WTC11 (cell line): ENCODE measurements around the gene RFC1. TPM values are rescaled to one million over a fixed set of nuclear protein-coding genes. Genes with fewer than 3 reads are reported as not detected.

Source experiments
- ATAC-seq: fragments of 200-7000 bp; cut with Tn5 transposase; 2 replicates; pipeline ENCODE4 v1.10.0; 2021; ENCODE audit warnings: mild to moderate bottlenecking, moderate library complexity
- CTCF ChIA-PET: fragments of 300-600 bp; sonication (Branson Sonifier 250); formaldehyde crosslinking; loops from one replicate; lab custom pipeline; 2021; ENCODE audit warnings: antibody characterized with exemption; lab: Charles Lee
- POLR2A ChIA-PET: fragments of 350-600 bp; sonication (Branson Sonifier 250); formaldehyde crosslinking; loops from one replicate; lab custom pipeline; 2021; ENCODE audit warnings: antibody characterized with exemption; lab: Charles Lee
- DNase-seq: peaks from one replicate; pipeline ENCODE4 v3.0.0; 2021; ENCODE audit warnings: low spot score
- H3K27ac Mint-ChIP-seq: 2 replicates; pipeline ENCODE4 v1.8.0; 2021; ENCODE audit warnings: mixed read lengths
- H3K27me3 Mint-ChIP-seq: 2 replicates; pipeline ENCODE4 v1.8.0; 2021; ENCODE audit warnings: low read depth, mild to moderate bottlenecking, moderate library complexity, mixed read lengths
- H3K36me3 Mint-ChIP-seq: 2 replicates; pipeline ENCODE4 v1.8.0; 2021; ENCODE audit warnings: mixed read lengths
- H3K4me1 Mint-ChIP-seq: 2 replicates; pipeline ENCODE4 v1.8.0; 2022; ENCODE audit warnings: mixed read lengths
- H3K4me3 Mint-ChIP-seq: 2 replicates; pipeline ENCODE4 v1.8.0; 2021; ENCODE audit warnings: mild to moderate bottlenecking, moderate library complexity, mixed read lengths
- H3K9me3 Mint-ChIP-seq: 2 replicates; pipeline ENCODE4 v1.8.0; 2021; ENCODE audit warnings: mixed read lengths
- ATF1 ChIP-seq: sonication (generic); formaldehyde crosslinking; IDR thresholded peaks from 2 replicates; pipeline ENCODE4 v1.8.1; 2023; ENCODE audit warnings: mild to moderate bottlenecking, moderate library complexity, missing genetic modification reagents
- CREB1 ChIP-seq: sonication (generic); formaldehyde crosslinking; IDR thresholded peaks from 2 replicates; pipeline ENCODE4 v1.8.0; 2023; ENCODE audit warnings: mild to moderate bottlenecking, missing genetic modification reagents
- CTCF ChIP-seq: fragments of 200-600 bp; IDR thresholded peaks from 2 replicates; pipeline ENCODE4 v1.8.0; 2022; ENCODE audit warnings: antibody characterized with exemption
- EMX1 ChIP-seq: fragments of 250-450 bp; sonication (Bioruptor Pico); IDR thresholded peaks from 2 replicates; pipeline ENCODE4 v1.8.0; 2021; ENCODE audit warnings: mild to moderate bottlenecking
- FOXP1 ChIP-seq: sonication (generic); formaldehyde crosslinking; IDR thresholded peaks from 2 replicates; pipeline ENCODE4 v1.8.0; 2022; ENCODE audit warnings: missing genetic modification reagents, mild to moderate bottlenecking, moderate library complexity, borderline replicate concordance
- IRF2 ChIP-seq: sonication (generic); formaldehyde crosslinking; IDR thresholded peaks from 2 replicates; pipeline ENCODE4 v1.8.0; 2022; ENCODE audit warnings: low read depth, missing genetic modification reagents, borderline replicate concordance
- KAT7 ChIP-seq: sonication (generic); formaldehyde crosslinking; IDR thresholded peaks from 2 replicates; pipeline ENCODE4 v1.8.1; 2023; ENCODE audit warnings: missing genetic modification reagents, mild to moderate bottlenecking, borderline replicate concordance
- RORB ChIP-seq: fragments of 250-450 bp; sonication (Bioruptor Pico); IDR thresholded peaks from 2 replicates; pipeline ENCODE4 v1.9.0; 2021; ENCODE audit warnings: mild to moderate bottlenecking
- SMAD3 ChIP-seq: sonication (generic); formaldehyde crosslinking; IDR thresholded peaks from 2 replicates; pipeline ENCODE4 v1.8.0; 2022; ENCODE audit warnings: missing genetic modification reagents, mild to moderate bottlenecking, borderline replicate concordance
- SP1 ChIP-seq: sonication (generic); formaldehyde crosslinking; conservative IDR thresholded peaks from 2 replicates; pipeline ENCODE4 v1.8.1; 2022; ENCODE audit warnings: missing genetic modification reagents
- ZBTB21 ChIP-seq: sonication (generic); formaldehyde crosslinking; IDR thresholded peaks from 2 replicates; pipeline ENCODE4 v1.8.1; 2023; ENCODE audit warnings: mild to moderate bottlenecking, missing genetic modification reagents, borderline replicate concordance
- ZBTB43 ChIP-seq: sonication (generic); formaldehyde crosslinking; IDR thresholded peaks from 2 replicates; pipeline ENCODE4 v1.8.1; 2023; ENCODE audit warnings: mild to moderate bottlenecking, missing genetic modification reagents
- microRNA-seq: library from miRNA; unstranded; fragments of <30 nt; microRNA quantifications from one replicate; pipeline ENCODE4 v1.2.0, GENCODE V29; 2022; ENCODE audit warnings: borderline number of aligned reads
- total RNA-seq: library from RNA; stranded (reverse); gene quantifications from 3 replicates; pipeline ENCODE4 v1.2.3, GENCODE V29; 2021
- TF ChIP-seq, protein P1 (sequence below): fragments of 250-450 bp; sonication (Bioruptor Pico); conservative IDR thresholded peaks from 2 replicates; pipeline ENCODE4 v1.9.0; 2021; ENCODE audit warnings: mild to moderate bottlenecking
- TF ChIP-seq, protein P2 (sequence below): sonication (generic); formaldehyde crosslinking; IDR thresholded peaks from 2 replicates; pipeline ENCODE4 v1.8.1; 2022; ENCODE audit warnings: low read depth, mild to moderate bottlenecking, moderate library complexity, missing genetic modification reagents, borderline replicate concordance

RFC1 gene
- total RNA-seq, 1 experiment from 2014 or later = 59.4 TPM

DNA sequence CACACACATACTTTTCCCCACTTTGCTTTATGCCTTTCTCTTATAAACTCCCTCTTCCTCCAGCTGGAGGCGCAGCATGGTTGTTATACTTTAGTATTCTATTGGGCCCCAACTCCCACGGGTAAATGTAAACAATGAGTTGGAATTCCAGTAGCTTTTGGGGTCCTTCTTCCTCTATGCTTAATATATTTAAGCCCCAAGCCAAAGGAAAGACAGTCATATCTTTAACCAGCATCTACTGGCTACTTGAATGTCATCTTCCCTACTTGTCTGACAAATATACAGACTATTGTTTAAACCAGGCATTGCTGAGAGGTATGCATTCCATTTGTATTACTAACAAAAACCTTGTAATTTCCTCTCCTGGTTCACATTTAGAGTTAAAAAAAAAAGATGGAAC, 110.9 kb downstream of the RFC1 start (continued):
- TF ChIP-seq CTCF = no peak
- no peak for TF ChIP-seq EMX1 (CRISPR knock-in tag)
- TF ChIP-seq CREB1 (CRISPR knock-in tag) = no peak
- TF ChIP-seq, protein P1, sequence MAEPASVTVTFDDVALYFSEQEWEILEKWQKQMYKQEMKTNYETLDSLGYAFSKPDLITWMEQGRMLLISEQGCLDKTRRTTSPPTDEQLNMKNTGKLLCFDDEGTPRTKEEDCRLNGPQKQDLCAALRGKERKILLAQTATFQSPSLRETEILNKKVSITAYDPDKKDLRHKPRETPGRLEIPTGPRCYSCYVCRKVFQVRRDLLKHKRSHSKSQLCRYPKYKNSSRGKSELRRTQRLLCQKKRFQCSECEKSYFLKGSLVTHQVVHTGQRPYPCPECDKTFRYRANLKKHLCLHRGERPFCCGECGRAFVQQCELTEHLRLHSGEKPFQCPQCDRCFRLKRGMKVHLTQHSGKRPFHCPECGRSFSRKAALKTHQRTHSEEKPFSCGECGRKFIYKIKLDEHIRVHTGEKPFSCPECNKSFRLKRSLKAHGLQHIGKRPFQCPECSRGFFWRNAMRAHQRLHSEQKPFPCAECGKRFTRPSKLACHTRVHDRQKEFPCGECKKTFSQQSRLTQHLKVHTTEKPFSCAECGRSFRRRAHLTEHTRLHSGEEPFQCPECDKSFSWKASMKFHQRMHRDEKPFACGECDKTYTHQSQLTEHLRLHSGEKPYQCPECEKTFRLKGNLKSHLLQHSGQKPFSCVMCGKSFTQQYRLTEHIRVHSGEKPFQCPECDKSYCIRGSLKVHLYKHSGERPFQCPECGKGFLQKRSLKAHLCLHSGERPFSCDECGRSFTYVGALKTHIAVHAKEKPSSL (CRISPR knock-in tag) = no peak
- no peak for TF ChIP-seq ZBTB21 (CRISPR knock-in tag)

GRCh38 chr4:39243462-39243861, 122.7 kb downstream of the RFC1 start:
- POLR2A ChIA-PET = no interaction called here
- Mint-ChIP-seq H3K27me3 (no peaks in the 10 kb centered on the region), H3K36me3 (peaks cover 37% of the 10 kb centered on the region), H3K4me1 (no peaks in the 10 kb centered on the region), H3K27ac (no peak overlapping the region), H3K9me3 (peaks cover 25% of the 10 kb centered on the region), H3K4me3 (no peak overlapping the region)
- DNase-seq = no peak
- TF ChIP-seq, protein P2, sequence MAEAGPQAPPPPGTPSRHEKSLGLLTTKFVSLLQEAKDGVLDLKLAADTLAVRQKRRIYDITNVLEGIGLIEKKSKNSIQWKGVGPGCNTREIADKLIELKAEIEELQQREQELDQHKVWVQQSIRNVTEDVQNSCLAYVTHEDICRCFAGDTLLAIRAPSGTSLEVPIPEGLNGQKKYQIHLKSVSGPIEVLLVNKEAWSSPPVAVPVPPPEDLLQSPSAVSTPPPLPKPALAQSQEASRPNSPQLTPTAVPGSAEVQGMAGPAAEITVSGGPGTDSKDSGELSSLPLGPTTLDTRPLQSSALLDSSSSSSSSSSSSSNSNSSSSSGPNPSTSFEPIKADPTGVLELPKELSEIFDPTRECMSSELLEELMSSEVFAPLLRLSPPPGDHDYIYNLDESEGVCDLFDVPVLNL (CRISPR knock-in tag) = no peak
- no peak for TF ChIP-seq KAT7 (CRISPR knock-in tag)
- TF ChIP-seq IRF2 = no peak
- TF ChIP-seq FOXP1 = no peak
- TF ChIP-seq ATF1 (CRISPR knock-in tag) = no peak
- no peak for TF ChIP-seq SMAD3 (CRISPR knock-in tag)
- TF ChIP-seq SP1 (CRISPR knock-in tag) = no peak
- TF ChIP-seq RORB (CRISPR knock-in tag) = no peak
- no peak for TF ChIP-seq ZBTB43 (CRISPR knock-in tag)
- CTCF ChIA-PET = no interaction called here
- no peak for ATAC-seq

Small RNA genes lying within 50 kb of the gene (microRNA-seq; reads per million reads assigned to microRNA genes)
- not detected for gene MIR5591

Other genes starting within 250 kb of the RFC1 start
- 22.1 to 25.1 TPM (median 23.3 TPM) in 3 replicates for gene WDR19, start 183.8 kb downstream of the RFC1 start, total RNA-seq
- 0.09 to 0.14 TPM in 2 of 3 replicates, not detected in the other for gene KLB, start 40.6 kb upstream of the RFC1 start, total RNA-seq
- 1,191 to 1,343 TPM (median 1,328 TPM) in 3 replicates for gene RPL9, start 92.6 kb upstream of the RFC1 start, total RNA-seq
- 23.1 to 23.5 TPM (median 23.1 TPM) in 3 replicates for gene LIAS, start 92.7 kb upstream of the RFC1 start, total RNA-seq
- gene UGDH, start 161.1 kb upstream of the RFC1 start, total RNA-seq = 80.2 to 97.5 TPM (median 89.0 TPM) in 3 replicates